K562 (cell line): ENCODE measurements around the gene CDC45. TPM values are rescaled to one million over a fixed set of nuclear protein-coding genes. Genes with fewer than 3 reads are reported as not detected.

ENCODE experiments used
- ATF7 ChIP-seq: fragments of 450-650 bp; IDR thresholded peaks from 2 replicates; pipeline ENCODE4 v1.7.1; 2014; ENCODE audit warnings: mild to moderate bottlenecking, moderate library complexity
- CHD4 ChIP-seq: fragments of 200-600 bp; sonication (generic); IDR thresholded peaks from 3 replicates; pipeline ENCODE4 v1.6.1; 2012; ENCODE audit warnings: low read depth, mild to moderate bottlenecking, mixed read lengths, low read length, inconsistent platforms; ENCODE audit not compliant: insufficient read depth, insufficient replicate concordance, poor library complexity, severe bottlenecking
- EWSR1 ChIP-seq: fragments of 450-650 bp; IDR thresholded peaks from 2 replicates; pipeline ENCODE4 v1.6.1; 2018; ENCODE audit warnings: borderline replicate concordance, mild to moderate bottlenecking, low read depth, moderate library complexity; ENCODE audit not compliant: partially characterized antibody
- HCFC1 ChIP-seq: IDR thresholded peaks from 2 replicates; pipeline ENCODE4 v1.6.1; 2012; ENCODE audit warnings: low read depth, low read length, improper control_type of control experiment
- HEY1 ChIP-seq: fragments of 250-450 bp; sonication (Bioruptor Pico); IDR thresholded peaks from 2 replicates; pipeline ENCODE4 v1.5.0; 2020; ENCODE audit warnings: mild to moderate bottlenecking, moderate library complexity, borderline replicate concordance
- JUND ChIP-seq, 2 experiments: IDR thresholded peaks; 2 replicates in 1 of 2; 3 replicates in 1 of 2; pipeline ENCODE4 v1.6.1; 2011; ENCODE audit warnings: borderline replicate concordance in 2 of 2, low read depth in 2 of 2, low read length in 2 of 2, improper control_type of control experiment in 1 of 2, missing biosample characterization in 1 of 2, missing genetic modification characterization in 1 of 2, missing genetic modification reagents in 1 of 2
- KLF10 ChIP-seq: fragments of 250-450 bp; sonication (Bioruptor Pico); IDR thresholded peaks from 2 replicates; pipeline ENCODE4 v1.6.1; 2021; ENCODE audit warnings: matching md5 sums
- MCM2 ChIP-seq: fragments of 450-650 bp; IDR thresholded peaks from 2 replicates; pipeline ENCODE4 v1.6.1; 2017; ENCODE audit warnings: low read depth, mild to moderate bottlenecking
- NR2F6 ChIP-seq: fragments of 450-650 bp; formaldehyde crosslinking; IDR thresholded peaks from 2 replicates; pipeline ENCODE4 v1.4.0; 2020; ENCODE audit warnings: mild to moderate bottlenecking
- POU5F1 ChIP-seq: fragments of 150-350 bp; IDR thresholded peaks from 2 replicates; pipeline ENCODE4 v1.6.1; 2014; ENCODE audit warnings: borderline replicate concordance, low read length, low read depth, mild to moderate bottlenecking; ENCODE audit not compliant: partially characterized antibody
- RHOXF2B ChIP-seq: fragments of 250-450 bp; sonication (Bioruptor Pico); conservative IDR thresholded peaks from 2 replicates; pipeline ENCODE4 v1.5.1; 2021
- SAFB ChIP-seq: fragments of 200-400 bp; formaldehyde crosslinking; IDR thresholded peaks from 2 replicates; pipeline ENCODE4 v1.6.1; 2017; ENCODE audit warnings: low read depth, low read length, borderline replicate concordance
- SLC30A9 ChIP-seq: fragments of 250-450 bp; sonication (Bioruptor Pico); IDR thresholded peaks from 2 replicates; pipeline ENCODE4 v1.8.0; 2022; ENCODE audit warnings: mild to moderate bottlenecking, moderate library complexity
- SRSF1 ChIP-seq: fragments of 200-400 bp; formaldehyde crosslinking; IDR thresholded peaks from 2 replicates; pipeline ENCODE4 v1.6.1; 2017; ENCODE audit warnings: mild to moderate bottlenecking, low read depth, low read length, moderate library complexity
- STAT5B ChIP-seq: fragments of 250-450 bp; sonication (Bioruptor Pico); IDR thresholded peaks from 2 replicates; pipeline ENCODE4 v1.8.0; 2021; ENCODE audit warnings: mild to moderate bottlenecking, inconsistent platforms
- SUPT5H ChIP-seq: fragments of 450-650 bp; IDR thresholded peaks from 2 replicates; pipeline ENCODE4 v1.6.1; 2016
- TCFL5 ChIP-seq: fragments of 250-450 bp; sonication (Bioruptor Pico); conservative IDR thresholded peaks from 2 replicates; pipeline ENCODE4 v1.6.1; 2021; ENCODE audit warnings: mild to moderate bottlenecking, moderate library complexity, matching md5 sums
- TEAD1 ChIP-seq, 2 experiments: fragments of 450-650 bp in 1 of 2; sonication (generic) in 1 of 2; formaldehyde crosslinking; IDR thresholded peaks; 2 replicates each; pipeline versions ENCODE4 v1.4.0 to v1.8.0; 2020 to 2022; ENCODE audit warnings: mild to moderate bottlenecking in 2 of 2, missing genetic modification reagents in 1 of 2
- polyA plus RNA-seq, 8 experiments: library from polyadenylated mRNA; depleted of rRNA in 4 of 8; stranded (reverse) in 5 of 8; unstranded in 3 of 8; fragments of >200 nt; fragmentation: Nextera tagmentation in 2 of 8; fragmentation: Illumina TruSeq in 1 of 8; extraction: Ambion mirVana in 2 of 8; extraction: Trizol in 1 of 8; gene quantifications; 2 replicates each; pipeline versions ENCODE4 v1.2.1 to v1.2.3, GENCODE V29; 2011 to 2014; ENCODE audit warnings: inconsistent platforms in 1 of 8, missing spikeins in 1 of 8
- total RNA-seq, 7 experiments: library from RNA; depleted of rRNA in 6 of 7; stranded (reverse); fragments of >200 nt in 6 of 7; fragmentation: Illumina TruSeq in 2 of 7; extraction: Trizol in 2 of 7; gene quantifications; 2 replicates each; pipeline versions ENCODE4 v1.2.1 to v1.2.3, GENCODE V29; 2011 to 2021; ENCODE audit warnings: low replicate concordance in 1 of 7
- TF ChIP-seq, protein P1 (sequence below): fragments of 450-650 bp; formaldehyde crosslinking; IDR thresholded peaks from 2 replicates; pipeline ENCODE4 v1.4.0; 2020; ENCODE audit warnings: mild to moderate bottlenecking, moderate library complexity
- TF ChIP-seq, protein P2 (sequence below): IDR thresholded peaks from 2 replicates; pipeline ENCODE4 v1.6.1; 2011; ENCODE audit warnings: borderline replicate concordance, low read depth, mild to moderate bottlenecking, moderate library complexity, low read length; ENCODE audit not compliant: insufficient read depth, poor library complexity, severe bottlenecking
- TF ChIP-seq, protein P3 (sequence below): fragments of 250-450 bp; sonication (Bioruptor Pico); IDR thresholded peaks from 2 replicates; pipeline ENCODE4 v1.4.0; 2020; ENCODE audit warnings: borderline replicate concordance
- TF ChIP-seq, protein P4 (sequence below): sonication (generic); formaldehyde crosslinking; IDR thresholded peaks from 2 replicates; pipeline ENCODE4 v1.8.0; 2023; ENCODE audit warnings: mild to moderate bottlenecking, missing genetic modification reagents

The CDC45 gene
- total and polyA plus RNA-seq, 9 of the 15 experiments (the other 6 are each of a cell fraction or from before 2014, with no cell fraction given): 251 to 580 (median 410) TPM

DNA sequence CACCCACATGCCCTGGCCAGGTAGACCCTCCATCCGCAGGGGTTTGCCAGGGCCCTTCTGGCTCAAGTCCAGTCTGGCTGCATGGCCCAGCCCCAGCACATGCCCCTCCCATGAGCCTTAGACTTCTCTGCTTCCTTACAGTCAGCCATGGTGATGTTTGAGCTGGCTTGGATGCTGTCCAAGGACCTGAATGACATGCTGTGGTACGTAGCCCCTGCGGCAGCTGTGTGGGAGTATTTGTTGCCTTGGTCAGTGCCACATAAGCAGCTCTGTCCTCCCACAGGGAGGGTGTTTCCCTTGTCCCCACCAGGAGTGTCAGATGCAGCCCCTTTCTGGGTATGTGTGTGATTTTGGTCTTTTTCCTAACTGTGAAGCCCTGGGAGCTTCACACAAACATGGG, 17.5 kb downstream of the CDC45 start (continued):
- TF ChIP-seq SRSF1 (no peak), ATF7 (peak; percentile 40; the same call in 1 of the 2 replicates), JUND (IDR thresholded peaks at IDR 0.05; ENCODE audit: borderline replicate concordance, low read depth, low read length) (peak; percentile 40; the same call in 1 of the 2 replicates), JUND (tag; IDR thresholded peaks at IDR 0.05; ENCODE audit: borderline replicate concordance, low read depth, low read length) (no peak; the same call in 2 of the 3 replicates), TEAD1 (CRISPR knock-in tag; IDR thresholded peaks at IDR 0.05) (peak in 1 of 2 experiments; percentile 72; a peak in 2 of 4 replicates), NR2F6 (no peak), KLF10 (CRISPR knock-in tag) (no peak), CHD4 (no peak), SUPT5H (0 out of 2 replicates have a peak, but pooled peaks have one; percentile 34), MCM2 (no peak), SAFB (no peak), STAT5B (CRISPR knock-in tag) (no peak), EWSR1 (no peak), POU5F1 (no peak), TCFL5 (CRISPR knock-in tag) (no peak), SLC30A9 (CRISPR knock-in tag) (no peak), HCFC1 (no peak), RHOXF2B (CRISPR knock-in tag) (0 out of 2 replicates have a peak, but pooled peaks have one; percentile 66), HEY1 (no peak)
- TF ChIP-seq, protein P1, sequence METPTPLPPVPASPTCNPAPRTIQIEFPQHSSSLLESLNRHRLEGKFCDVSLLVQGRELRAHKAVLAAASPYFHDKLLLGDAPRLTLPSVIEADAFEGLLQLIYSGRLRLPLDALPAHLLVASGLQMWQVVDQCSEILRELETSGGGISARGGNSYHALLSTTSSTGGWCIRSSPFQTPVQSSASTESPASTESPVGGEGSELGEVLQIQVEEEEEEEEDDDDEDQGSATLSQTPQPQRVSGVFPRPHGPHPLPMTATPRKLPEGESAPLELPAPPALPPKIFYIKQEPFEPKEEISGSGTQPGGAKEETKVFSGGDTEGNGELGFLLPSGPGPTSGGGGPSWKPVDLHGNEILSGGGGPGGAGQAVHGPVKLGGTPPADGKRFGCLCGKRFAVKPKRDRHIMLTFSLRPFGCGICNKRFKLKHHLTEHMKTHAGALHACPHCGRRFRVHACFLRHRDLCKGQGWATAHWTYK (CRISPR knock-in tag): peak; percentile 81; the same call in 1 of the 2 replicates
- TF ChIP-seq, protein P2, sequence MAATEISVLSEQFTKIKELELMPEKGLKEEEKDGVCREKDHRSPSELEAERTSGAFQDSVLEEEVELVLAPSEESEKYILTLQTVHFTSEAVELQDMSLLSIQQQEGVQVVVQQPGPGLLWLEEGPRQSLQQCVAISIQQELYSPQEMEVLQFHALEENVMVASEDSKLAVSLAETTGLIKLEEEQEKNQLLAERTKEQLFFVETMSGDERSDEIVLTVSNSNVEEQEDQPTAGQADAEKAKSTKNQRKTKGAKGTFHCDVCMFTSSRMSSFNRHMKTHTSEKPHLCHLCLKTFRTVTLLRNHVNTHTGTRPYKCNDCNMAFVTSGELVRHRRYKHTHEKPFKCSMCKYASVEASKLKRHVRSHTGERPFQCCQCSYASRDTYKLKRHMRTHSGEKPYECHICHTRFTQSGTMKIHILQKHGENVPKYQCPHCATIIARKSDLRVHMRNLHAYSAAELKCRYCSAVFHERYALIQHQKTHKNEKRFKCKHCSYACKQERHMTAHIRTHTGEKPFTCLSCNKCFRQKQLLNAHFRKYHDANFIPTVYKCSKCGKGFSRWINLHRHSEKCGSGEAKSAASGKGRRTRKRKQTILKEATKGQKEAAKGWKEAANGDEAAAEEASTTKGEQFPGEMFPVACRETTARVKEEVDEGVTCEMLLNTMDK: no peak
- TF ChIP-seq, protein P3, sequence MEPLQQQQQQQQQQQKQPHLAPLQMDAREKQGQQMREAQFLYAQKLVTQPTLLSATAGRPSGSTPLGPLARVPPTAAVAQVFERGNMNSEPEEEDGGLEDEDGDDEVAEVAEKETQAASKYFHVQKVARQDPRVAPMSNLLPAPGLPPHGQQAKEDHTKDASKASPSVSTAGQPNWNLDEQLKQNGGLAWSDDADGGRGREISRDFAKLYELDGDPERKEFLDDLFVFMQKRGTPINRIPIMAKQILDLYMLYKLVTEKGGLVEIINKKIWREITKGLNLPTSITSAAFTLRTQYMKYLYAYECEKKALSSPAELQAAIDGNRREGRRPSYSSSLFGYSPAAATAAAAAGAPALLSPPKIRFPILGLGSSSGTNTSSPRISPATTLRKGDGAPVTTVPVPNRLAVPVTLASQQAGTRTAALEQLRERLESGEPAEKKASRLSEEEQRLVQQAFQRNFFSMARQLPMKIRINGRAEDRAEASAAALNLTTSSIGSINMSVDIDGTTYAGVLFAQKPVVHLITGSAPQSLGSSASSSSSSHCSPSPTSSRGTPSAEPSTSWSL (CRISPR knock-in tag): 0 out of 2 replicates have a peak, but pooled peaks have one; percentile 74
- TF ChIP-seq, protein P4, sequence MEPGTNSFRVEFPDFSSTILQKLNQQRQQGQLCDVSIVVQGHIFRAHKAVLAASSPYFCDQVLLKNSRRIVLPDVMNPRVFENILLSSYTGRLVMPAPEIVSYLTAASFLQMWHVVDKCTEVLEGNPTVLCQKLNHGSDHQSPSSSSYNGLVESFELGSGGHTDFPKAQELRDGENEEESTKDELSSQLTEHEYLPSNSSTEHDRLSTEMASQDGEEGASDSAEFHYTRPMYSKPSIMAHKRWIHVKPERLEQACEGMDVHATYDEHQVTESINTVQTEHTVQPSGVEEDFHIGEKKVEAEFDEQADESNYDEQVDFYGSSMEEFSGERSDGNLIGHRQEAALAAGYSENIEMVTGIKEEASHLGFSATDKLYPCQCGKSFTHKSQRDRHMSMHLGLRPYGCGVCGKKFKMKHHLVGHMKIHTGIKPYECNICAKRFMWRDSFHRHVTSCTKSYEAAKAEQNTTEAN: no peak
